GM23338 (cell line): ENCODE measurements around the gene XYLT1. TPM values are rescaled to one million over a fixed set of nuclear protein-coding genes. Genes with fewer than 3 reads are reported as not detected.

Experiments used
- ATAC-seq: fragments of 200-7000 bp; cut with Tn5 transposase; 3 replicates; pipeline ENCODE4 v1.9.1; 2020
- DNase-seq: peaks from one replicate; pipeline ENCODE4 v3.0.0-alpha.2; 2015; ENCODE audit warnings: low spot score
- H2AFZ ChIP-seq: fragments of 200-600 bp; sonication (generic); 2 replicates; pipeline ENCODE4 v1.8.0; 2016; ENCODE audit warnings: antibody characterized with exemption, mild to moderate bottlenecking, moderate library complexity
- H3F3A ChIP-seq: fragments of 200-600 bp; sonication (generic); replicated peaks from 2 replicates; pipeline ENCODE4 v1.8.0; 2017; ENCODE audit warnings: antibody characterized with exemption, mixed run types, low read depth
- H3K27ac ChIP-seq: fragments of 200-600 bp; sonication (generic); 2 replicates; pipeline ENCODE4 v1.6.1; 2016; ENCODE audit warnings: low read depth
- H3K27me3 ChIP-seq: fragments of 200-600 bp; sonication (generic); 2 replicates; pipeline ENCODE4 v1.8.0; 2016; ENCODE audit warnings: mild to moderate bottlenecking, mixed run types, moderate library complexity; ENCODE audit not compliant: insufficient read depth
- H3K36me3 ChIP-seq: fragments of 200-600 bp; sonication (generic); 2 replicates; pipeline ENCODE4 v1.8.0; 2016; ENCODE audit warnings: mild to moderate bottlenecking; ENCODE audit not compliant: insufficient read depth
- H3K4me1 ChIP-seq: fragments of 200-600 bp; sonication (generic); 2 replicates; pipeline ENCODE4 v1.8.0; 2016; ENCODE audit warnings: mild to moderate bottlenecking, moderate library complexity; ENCODE audit not compliant: insufficient read depth
- H3K4me2 ChIP-seq: fragments of 200-600 bp; sonication (generic); 2 replicates; pipeline ENCODE4 v1.7.1; 2017; ENCODE audit warnings: mixed run types
- H3K4me3 ChIP-seq: fragments of 200-600 bp; sonication (generic); 2 replicates; pipeline ENCODE4 v1.6.1; 2016; ENCODE audit warnings: mixed run types
- H3K79me2 ChIP-seq: fragments of 200-600 bp; sonication (generic); replicated peaks from 2 replicates; pipeline ENCODE4 v1.8.0; 2017; ENCODE audit warnings: mild to moderate bottlenecking; ENCODE audit not compliant: insufficient read depth
- H3K9me2 ChIP-seq: fragments of 200-600 bp; sonication (generic); 2 replicates; pipeline ENCODE4 v1.8.0; 2017; ENCODE audit not compliant: insufficient read depth
- H4K20me1 ChIP-seq: fragments of 200-600 bp; sonication (generic); replicated peaks from 2 replicates; pipeline ENCODE4 v1.8.0; 2017; ENCODE audit warnings: mild to moderate bottlenecking; ENCODE audit not compliant: insufficient read depth
- H3K27ac Mint-ChIP-seq: 2 replicates; pipeline ENCODE4 v1.8.0; 2020; ENCODE audit warnings: inconsistent platforms, mild to moderate bottlenecking, moderate library complexity, mixed read lengths
- H3K27me3 Mint-ChIP-seq: 3 replicates; pipeline ENCODE4 v1.8.0; 2022; ENCODE audit warnings: low read depth, mild to moderate bottlenecking, moderate library complexity, mixed read lengths, inconsistent platforms; ENCODE audit not compliant: insufficient read depth, poor library complexity
- H3K36me3 Mint-ChIP-seq: 3 replicates; pipeline ENCODE4 v1.8.0; 2021; ENCODE audit warnings: low read depth, mild to moderate bottlenecking, inconsistent platforms, moderate library complexity, mixed read lengths
- H3K4me1 Mint-ChIP-seq: 3 replicates; pipeline ENCODE4 v1.8.0; 2020; ENCODE audit warnings: mild to moderate bottlenecking, inconsistent platforms, mixed read lengths
- H3K4me3 Mint-ChIP-seq: 3 replicates; pipeline ENCODE4 v1.8.0; 2021; ENCODE audit warnings: moderate library complexity, mild to moderate bottlenecking, inconsistent platforms, mixed read lengths
- H3K9me3 Mint-ChIP-seq: 3 replicates; pipeline ENCODE4 v1.8.0; 2020; ENCODE audit warnings: moderate library complexity, mild to moderate bottlenecking, inconsistent platforms, mixed read lengths
- CREB1 ChIP-seq: fragments of 250-450 bp; sonication (Bioruptor Pico); IDR thresholded peaks from 2 replicates; pipeline ENCODE4 v1.5.0; 2020; ENCODE audit warnings: low read depth, mild to moderate bottlenecking, moderate library complexity
- CTCF ChIP-seq, 2 experiments: fragments of 200-600 bp in 1 of 2; sonication (generic) in 1 of 2; conservative IDR thresholded peaks; 2 replicates each; pipeline versions ENCODE4 v1.5.1 to v1.6.1; 2016 to 2017; ENCODE audit warnings: antibody characterized with exemption in 2 of 2, low read depth in 2 of 2, mild to moderate bottlenecking in 2 of 2, moderate library complexity in 1 of 2
- EZH2 ChIP-seq: fragments of 200-600 bp; sonication (generic); IDR thresholded peaks from one replicate; pipeline ENCODE4 v1.8.0; 2017; ENCODE audit warnings: antibody characterized with exemption, mild to moderate bottlenecking, low read depth; ENCODE audit not compliant: unreplicated experiment
- EZH2phosphoT487 ChIP-seq: fragments of 200-600 bp; sonication (generic); IDR thresholded peaks from one replicate; pipeline ENCODE4 v1.8.1; 2018; ENCODE audit warnings: antibody characterized with exemption; ENCODE audit not compliant: unreplicated experiment
- JUNB ChIP-seq: IDR thresholded peaks from one replicate; pipeline ENCODE4 v1.6.1; 2016; ENCODE audit warnings: antibody characterized with exemption; ENCODE audit not compliant: unreplicated experiment
- NANOG ChIP-seq: IDR thresholded peaks from 2 replicates; pipeline ENCODE4 v1.6.1; 2016; ENCODE audit warnings: antibody characterized with exemption, borderline replicate concordance
- STAT1 ChIP-seq: IDR thresholded peaks from one replicate; pipeline ENCODE4 v1.6.1; 2016; ENCODE audit warnings: antibody characterized with exemption; ENCODE audit not compliant: unreplicated experiment
- ZNF114 ChIP-seq: fragments of 250-450 bp; sonication (Bioruptor Pico); IDR thresholded peaks from 2 replicates; pipeline ENCODE4 v1.5.0; 2020; ENCODE audit warnings: mild to moderate bottlenecking, moderate library complexity
- ZNF331 ChIP-seq: fragments of 250-450 bp; sonication (Bioruptor Pico); IDR thresholded peaks from 2 replicates; pipeline ENCODE4 v1.5.0; 2020; ENCODE audit warnings: low read depth, mild to moderate bottlenecking, moderate library complexity
- ZNF462 ChIP-seq: fragments of 250-450 bp; sonication (Bioruptor Pico); IDR thresholded peaks from 2 replicates; pipeline ENCODE4 v1.5.0; 2020; ENCODE audit warnings: mild to moderate bottlenecking, moderate library complexity
- polyA plus RNA-seq: library from polyadenylated mRNA; unstranded; fragments of >200 nt; fragmentation: Nextera tagmentation; extraction: Ambion mirVana; gene quantifications from 2 replicates; pipeline ENCODE4 v1.2.1, GENCODE V29; 2016
- total RNA-seq: library from RNA; depleted of rRNA; stranded (reverse); fragments of >200 nt; shearing (Covaris generic); gene quantifications from 2 replicates; pipeline ENCODE4 v1.2.3, GENCODE V29; 2014
- TF ChIP-seq, protein P1 (sequence below): IDR thresholded peaks from 2 replicates; pipeline ENCODE4 v1.6.1; 2016; ENCODE audit warnings: antibody characterized with exemption

Gene XYLT1
- total and polyA plus RNA-seq, 2 experiments from 2014 or later, result 3.5 to 24.7 TPM

- H4K20me1 ChIP-seq, result no peaks in the 10 kb centered on the region
- DNase-seq (no peak), ATAC-seq (no peak)
- H2AFZ ChIP-seq, result no peak overlapping the region
- no peaks in the 10 kb centered on the region for H3K27me3 Mint-ChIP-seq
- H3K4me3 ChIP-seq, result no peak overlapping the region
- no peaks in the 10 kb centered on the region for H3K27me3 ChIP-seq
- H3K27ac ChIP-seq, result no peak overlapping the region
- no peaks in the 10 kb centered on the region for H3F3A ChIP-seq
- H3K27ac Mint-ChIP-seq, result no peak overlapping the region
- no peaks in the 10 kb centered on the region for H3K9me2 ChIP-seq
- H3K9me3 Mint-ChIP-seq, result no peaks in the 10 kb centered on the region
- TF ChIP-seq JUNB, result no peak
- no peak for TF ChIP-seq ZNF331 (CRISPR knock-in tag)
- no peak for TF ChIP-seq NANOG
- no peak for TF ChIP-seq STAT1
- TF ChIP-seq ZNF114 (CRISPR knock-in tag), result no peak
- TF ChIP-seq EZH2, result no peak
- no peak for TF ChIP-seq CTCF (conservative IDR thresholded peaks at IDR 0.05; ENCODE audit: low read depth in 2 of 2)
- TF ChIP-seq, protein P1, sequence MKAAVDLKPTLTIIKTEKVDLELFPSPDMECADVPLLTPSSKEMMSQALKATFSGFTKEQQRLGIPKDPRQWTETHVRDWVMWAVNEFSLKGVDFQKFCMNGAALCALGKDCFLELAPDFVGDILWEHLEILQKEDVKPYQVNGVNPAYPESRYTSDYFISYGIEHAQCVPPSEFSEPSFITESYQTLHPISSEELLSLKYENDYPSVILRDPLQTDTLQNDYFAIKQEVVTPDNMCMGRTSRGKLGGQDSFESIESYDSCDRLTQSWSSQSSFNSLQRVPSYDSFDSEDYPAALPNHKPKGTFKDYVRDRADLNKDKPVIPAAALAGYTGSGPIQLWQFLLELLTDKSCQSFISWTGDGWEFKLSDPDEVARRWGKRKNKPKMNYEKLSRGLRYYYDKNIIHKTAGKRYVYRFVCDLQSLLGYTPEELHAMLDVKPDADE, result no peak
- no peak for TF ChIP-seq CREB1 (CRISPR knock-in tag)
- TF ChIP-seq EZH2phosphoT487, result no peak
- no peak for TF ChIP-seq ZNF462 (CRISPR knock-in tag)
- no peaks in the 10 kb centered on the region for H3K4me1 ChIP-seq
- no peaks in the 10 kb centered on the region for H3K36me3 Mint-ChIP-seq
- H3K4me3 Mint-ChIP-seq, result no peak overlapping the region
- H3K4me1 Mint-ChIP-seq, result no peaks in the 10 kb centered on the region
- no peak overlapping the region for H3K4me2 ChIP-seq
- no peaks in the 10 kb centered on the region for H3K36me3 ChIP-seq
- no peaks in the 10 kb centered on the region for H3K79me2 ChIP-seq
Observed at GRCh38 chr16:17491140-17491662, 20.4 kb upstream of the XYLT1 start.
